ENCODE data around the gene SNX25.

DNA sequence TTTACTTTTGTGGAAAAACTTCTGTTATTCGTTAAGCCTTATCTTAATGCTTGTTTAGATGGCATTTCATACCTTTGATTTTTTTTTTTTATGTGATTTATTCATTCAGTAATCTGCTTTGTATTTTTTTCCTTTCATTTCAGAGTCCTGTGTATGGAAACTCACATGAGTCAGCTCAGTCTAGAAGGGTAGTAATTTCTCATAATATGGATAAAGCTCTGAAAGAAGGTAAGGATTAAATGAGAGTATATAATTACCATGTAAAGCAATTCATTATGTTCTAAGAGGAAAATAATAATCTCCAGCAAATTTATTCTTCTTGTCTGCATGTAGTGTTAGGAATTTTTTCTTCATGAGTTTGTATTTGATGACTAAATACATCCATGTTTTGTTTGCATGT is 37.8 kb downstream of the SNX25 start:
- TF ChIP-seq CTCF (IDR thresholded peaks at IDR 0.05 in 2 of 3, conservative IDR thresholded peaks at IDR 0.05 in 1 of 3; ENCODE audit: control insufficient read depth in 2 of 3, extremely low read depth in 1 of 3, insufficient read depth in 1 of 3, low read depth in 3 of 3, low read length in 3 of 3) (no peak), JUND (IDR thresholded peaks at IDR 0.05; ENCODE audit: low read depth, low read length) (no peak), RAD21 (IDR thresholded peaks at IDR 0.05; ENCODE audit: insufficient read depth, low read depth, low read length) (no peak), SIN3A (IDR thresholded peaks at IDR 0.05; ENCODE audit: low read depth, low read length) (no peak), SMAD5 (IDR thresholded peaks at IDR 0.05; ENCODE audit: low read depth) (no peak), SPI1 (IDR thresholded peaks at IDR 0.05; ENCODE audit: borderline replicate concordance, insufficient read depth, low read depth, low read length) (no peak), HDAC2 (IDR thresholded peaks at IDR 0.05) (no peak), MTA3 (IDR thresholded peaks at IDR 0.05; ENCODE audit: borderline replicate concordance, low read length) (no peak), USF2 (IDR thresholded peaks at IDR 0.05; ENCODE audit: borderline replicate concordance, low read depth, low read length) (no peak), POLR2A (IDR thresholded peaks at IDR 0.05; ENCODE audit: low read depth, low read length) (no peak)
- TF ChIP-seq, protein P1, sequence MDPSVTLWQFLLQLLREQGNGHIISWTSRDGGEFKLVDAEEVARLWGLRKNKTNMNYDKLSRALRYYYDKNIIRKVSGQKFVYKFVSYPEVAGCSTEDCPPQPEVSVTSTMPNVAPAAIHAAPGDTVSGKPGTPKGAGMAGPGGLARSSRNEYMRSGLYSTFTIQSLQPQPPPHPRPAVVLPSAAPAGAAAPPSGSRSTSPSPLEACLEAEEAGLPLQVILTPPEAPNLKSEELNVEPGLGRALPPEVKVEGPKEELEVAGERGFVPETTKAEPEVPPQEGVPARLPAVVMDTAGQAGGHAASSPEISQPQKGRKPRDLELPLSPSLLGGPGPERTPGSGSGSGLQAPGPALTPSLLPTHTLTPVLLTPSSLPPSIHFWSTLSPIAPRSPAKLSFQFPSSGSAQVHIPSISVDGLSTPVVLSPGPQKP (IDR thresholded peaks at IDR 0.05; ENCODE audit: low read depth, low read length), result no peak
- TF ChIP-seq, protein P2, sequence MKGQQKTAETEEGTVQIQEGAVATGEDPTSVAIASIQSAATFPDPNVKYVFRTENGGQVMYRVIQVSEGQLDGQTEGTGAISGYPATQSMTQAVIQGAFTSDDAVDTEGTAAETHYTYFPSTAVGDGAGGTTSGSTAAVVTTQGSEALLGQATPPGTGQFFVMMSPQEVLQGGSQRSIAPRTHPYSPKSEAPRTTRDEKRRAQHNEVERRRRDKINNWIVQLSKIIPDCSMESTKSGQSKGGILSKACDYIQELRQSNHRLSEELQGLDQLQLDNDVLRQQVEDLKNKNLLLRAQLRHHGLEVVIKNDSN (IDR thresholded peaks at IDR 0.05; ENCODE audit: borderline replicate concordance, extremely low read length, insufficient read depth, low read depth, low read length), result no peak
